ENCODE results near the gene CCDC102A. TPM values are rescaled to one million over a fixed set of nuclear protein-coding genes. Genes with fewer than 3 reads are reported as not detected.

CCDC102A gene
- total and polyA plus RNA-seq, 11 donors, result 3.3 to 17.0 (median 6.8) TPM

GRCh38 chr16:57539072-57539796, 2.9 kb upstream of the CCDC102A start:
- no peak for TF ChIP-seq POLR2A (IDR thresholded peaks at IDR 0.05)
- no peak for TF ChIP-seq CTCF (IDR thresholded peaks at IDR 0.05)
- Histone ChIP-seq H3K4me3 (no peak overlapping the region), H3K36me3 (no peaks in the 10 kb centered on the region), H3K9me3 (no peaks in the 10 kb centered on the region), H3K27me3 (peaks cover 0 to 5% (median 0%) of the 10 kb centered on the region in 9 donors), H3K27ac (peak overlapping the region in 1 of 12 donors; percentile 94), H3K4me1 (peaks cover 0 to 67% (median 18%) of the 10 kb centered on the region in 12 donors)
- WGBS, 4 donors, result 77 to 83% (median 81%) methylated on average over 10 of the region's 10 CpGs
- ATAC-seq (no peak), DNase-seq (no peak)
- intact Hi-C loops (cut with DNase I), result no loop called here

DNA sequence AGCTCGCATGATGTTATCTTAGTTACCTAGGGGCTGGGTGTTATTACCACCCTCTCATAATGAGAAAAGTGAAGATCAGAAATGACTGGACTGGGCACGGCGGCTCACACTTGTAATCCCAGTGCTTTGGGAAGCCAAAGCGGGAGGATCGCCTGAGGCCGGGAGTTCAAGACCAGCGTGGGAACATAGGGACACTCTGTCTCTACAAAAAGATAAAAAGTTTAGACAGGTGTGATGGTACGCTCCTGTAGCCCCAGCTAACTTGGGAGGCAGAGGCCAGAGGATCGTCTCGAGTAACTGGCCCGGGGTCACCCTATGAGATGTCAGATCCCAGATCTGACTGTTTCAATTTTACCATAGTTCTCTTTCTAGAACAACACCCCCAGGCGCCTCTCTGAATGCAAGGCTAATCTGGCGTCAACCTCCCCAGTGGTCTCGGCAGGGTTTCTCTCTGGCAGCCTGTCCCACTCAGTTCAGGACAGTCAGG, 1.9 kb upstream of the CCDC102A start:
- 86 to 90% (median 87%) methylated on average over 14 of the region's 14 CpGs for WGBS, 4 donors
- Histone ChIP-seq H3K9me3 (no peaks in the 10 kb centered on the region), H3K4me1 (peaks cover 0 to 65% (median 26%) of the 10 kb centered on the region in 12 donors), H3K27me3 (peaks cover 0 to 5% (median 0%) of the 10 kb centered on the region in 9 donors), H3K36me3 (no peaks in the 10 kb centered on the region), H3K4me3 (no peak overlapping the region), H3K27ac (peak overlapping the region in 1 of 12 donors; percentile 94)
- DNase-seq (no peak), ATAC-seq (no peak)
- intact Hi-C loops (cut with DNase I), result no loop called here
- TF ChIP-seq CTCF (IDR thresholded peaks at IDR 0.05), result no peak
- TF ChIP-seq POLR2A (IDR thresholded peaks at IDR 0.05), result no peak

GRCh38 chr16:57537581-57538234, 1.3 kb upstream of the CCDC102A start:
- intact Hi-C loops (cut with DNase I), result no loop called here
- DNase-seq (no peak), ATAC-seq (no peak)
- Histone ChIP-seq H3K36me3 (no peaks in the 10 kb centered on the region), H3K4me1 (peaks cover 0 to 70% (median 31%) of the 10 kb centered on the region in 12 donors), H3K9me3 (no peaks in the 10 kb centered on the region), H3K4me3 (peak overlapping the region in 2 of 12 donors; percentile 76 to 92), H3K27me3 (peaks cover 0 to 5% (median 0%) of the 10 kb centered on the region in 9 donors), H3K27ac (peak overlapping the region in 1 of 12 donors; percentile 94)
- TF ChIP-seq CTCF (IDR thresholded peaks at IDR 0.05) (no peak), POLR2A (IDR thresholded peaks at IDR 0.05) (no peak)
- WGBS, 4 donors, result 60 to 75% (median 71%) methylated on average over 10 of the region's 10 CpGs

DNA sequence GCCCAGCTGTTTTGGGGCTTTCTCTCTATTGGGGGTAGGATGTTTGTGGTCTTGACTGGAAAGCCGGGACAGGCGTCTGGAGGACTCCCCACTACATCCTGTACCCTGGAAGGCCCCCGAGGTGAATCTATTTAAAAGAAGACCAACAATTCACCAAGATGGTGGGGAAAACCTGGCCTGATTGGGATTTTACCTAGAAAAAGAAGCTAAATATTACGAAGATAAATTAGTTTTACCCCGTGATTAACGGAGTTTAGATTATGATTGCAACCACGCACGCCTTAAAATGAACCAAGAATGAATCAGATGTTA, 779 bp upstream of the CCDC102A start:
- no peak for TF ChIP-seq CTCF (IDR thresholded peaks at IDR 0.05)
- no peak for TF ChIP-seq POLR2A (IDR thresholded peaks at IDR 0.05)
- intact Hi-C loops (cut with DNase I), result no loop called here
- H3K36me3 ChIP-seq, result no peaks in the 10 kb centered on the region
- peaks cover 0 to 70% (median 33%) of the 10 kb centered on the region in 12 donors for H3K4me1 ChIP-seq
- H3K27me3 ChIP-seq, result peaks cover 0 to 5% (median 0%) of the 10 kb centered on the region in 9 donors
- WGBS, 4 donors, result 35 to 50% (median 39%) methylated on average over 8 of the region's 8 CpGs
- H3K4me3 ChIP-seq, result peak overlapping the region in 11 of 12 donors; percentile 64 to 98 (median 91)
- no peak for DNase-seq
- no peaks in the 10 kb centered on the region for H3K9me3 ChIP-seq
- no peak for ATAC-seq
- peak overlapping the region in 5 of 12 donors; percentile 91 to 97 (median 94) for H3K27ac ChIP-seq
